Pons (tissue), 1 donor: Measurements from ENCODE around the gene ATP2A1.
A peak's percentile ranks its signal among the peaks of the same experiment; 100 is the strongest.
"Not testable (repeated sequence)": the region's sequence is repeated elsewhere in the genome, so short reads cannot be mapped to it uniquely, and the experiment has no call there.

ENCODE experiments used
- DNase-seq: peaks from one replicate; pipeline ENCODE4 v3.0.0-alpha.2; 2016; ENCODE audit warnings: low spot score

ATP2A1 gene

GRCh38 chr16:28910086-28911031, 32.1 kb downstream of the ATP2A1 start:
- DNase-seq: no peak

GRCh38 chr16:28912558-28912957, 34.3 kb downstream of the ATP2A1 start:
- no peak for DNase-seq

GRCh38 chr16:28913946-28914724, 35.8 kb downstream of the ATP2A1 start:
- DNase-seq: no peak

GRCh38 chr16:28915181-28915580, 36.9 kb downstream of the ATP2A1 start:
- no peak for DNase-seq

- DNase-seq: no peak
Measured at GRCh38 chr16:28917095-28917494, 38.8 kb downstream of the ATP2A1 start.

- DNase-seq: no peak
Measured at GRCh38 chr16:28918698-28919097, 40.4 kb downstream of the ATP2A1 start.

GRCh38 chr16:28923231-28923587, 44.9 kb downstream of the ATP2A1 start:
- no peak for DNase-seq

- DNase-seq: no peak
Measured at GRCh38 chr16:28923652-28924398, 45.5 kb downstream of the ATP2A1 start.

- no peak for DNase-seq
Measured at GRCh38 chr16:28924399-28924761, 46.1 kb downstream of the ATP2A1 start.

GRCh38 chr16:28924762-28925385, 46.6 kb downstream of the ATP2A1 start, which contains the start of gene RABEP2:
TSS of gene RABEP2 (minus strand) at chr16:28925238. CDS start at chr16:28925163, 75 bp downstream.
- DNase-seq: peak; percentile 85

GRCh38 chr16:28925386-28926228, 47.3 kb downstream of the ATP2A1 start:
- peak; percentile 52 for DNase-seq

GRCh38 chr16:28926284-28926683, 48.0 kb downstream of the ATP2A1 start:
- not testable (repeated sequence) for DNase-seq

GRCh38 chr16:28927815-28928214, 49.5 kb downstream of the ATP2A1 start:
- DNase-seq: no peak

- no peak for DNase-seq
Measured at GRCh38 chr16:28930203-28930602, 51.9 kb downstream of the ATP2A1 start.

- no peak for DNase-seq
Measured at GRCh38 chr16:28930652-28931051, 52.4 kb downstream of the ATP2A1 start.

GRCh38 chr16:28931801-28932225, 53.5 kb downstream of the ATP2A1 start, which contains the start of gene CD19:
TSS of gene CD19 (plus strand) at chr16:28931971. CDS start at chr16:28932001, 30 bp downstream.
- no peak for DNase-seq

GRCh38 chr16:28932339-28933141, 54.3 kb downstream of the ATP2A1 start:
- DNase-seq: no peak

- no peak for DNase-seq
Measured at GRCh38 chr16:28933171-28933570, 54.9 kb downstream of the ATP2A1 start.

GRCh38 chr16:28935346-28935745, 57.1 kb downstream of the ATP2A1 start:
- no peak for DNase-seq
